Ramos (cell line): Measurements from ENCODE around the gene CD163L1.
"Not testable (repeated sequence)": the region's sequence is repeated elsewhere in the genome, so short reads cannot be mapped to it uniquely, and the experiment has no call there.

ENCODE experiments used
- in situ Hi-C: fragments of 300-500 bp; cut with MboI; formaldehyde crosslinking; loops from one replicate; pipeline ENCODE4 v1.14.3; 2022; ENCODE audit warnings: low sequenced_read_pairs; ENCODE audit not compliant: unreplicated experiment

CD163L1 gene

GRCh38 chr12:7444076-7444475, at the start of gene CD163L1:
Gene CD163L1, minus strand, starts transcription at chr12:7444153. Its CDS starts 26 bp downstream, at chr12:7444127.
- in situ Hi-C loops: no loop called here

GRCh38 chr12:7493006-7493405, 49.1 kb upstream of the CD163L1 start:
- in situ Hi-C loops: no loop called here

GRCh38 chr12:7486512-7486911, 42.6 kb upstream of the CD163L1 start:
- in situ Hi-C loops: no loop called here

- in situ Hi-C loops: no loop called here
These were observed 41.1 kb upstream of the CD163L1 start for GRCh38 chr12:7485095-7485494.

DNA sequence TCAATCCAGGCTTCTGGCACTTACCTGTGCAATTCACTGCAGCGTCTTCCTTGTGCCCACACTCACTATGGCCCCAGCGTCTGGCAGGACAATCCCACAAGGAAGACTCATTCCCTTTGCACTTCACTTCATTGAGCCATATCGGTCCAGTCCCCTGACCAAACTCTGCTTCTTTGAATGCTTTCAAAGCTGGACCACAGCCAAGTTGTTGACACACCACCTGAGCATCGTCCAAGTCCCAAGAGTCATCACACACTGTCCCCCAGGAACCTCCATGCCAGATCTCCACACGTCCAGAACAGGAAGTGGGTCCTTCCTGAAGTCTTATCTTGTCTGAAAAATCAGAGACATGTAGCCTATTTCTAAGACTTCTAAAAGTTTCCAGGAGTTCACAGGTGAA, 39.4 kb upstream of the CD163L1 start:
- in situ Hi-C loops: no loop called here

DNA sequence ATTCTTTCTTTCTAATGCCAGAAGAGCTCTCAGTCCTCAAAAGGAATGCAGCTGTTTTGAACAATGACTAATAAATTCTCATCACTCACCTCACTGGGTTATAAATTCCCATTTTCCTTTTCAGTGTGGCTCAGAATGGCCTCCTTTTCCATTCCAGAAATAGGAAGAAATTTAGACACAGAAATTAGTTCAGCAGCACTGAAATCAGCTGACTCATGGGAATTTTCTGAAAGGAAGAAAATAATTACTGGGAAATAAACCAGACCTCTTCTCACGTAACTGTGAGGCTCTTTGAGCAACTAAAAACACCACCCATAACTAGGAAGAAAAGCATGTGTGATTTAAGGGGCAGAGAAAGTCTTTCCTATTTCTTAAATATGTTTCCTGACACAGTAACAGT, 35.8 kb upstream of the CD163L1 start:
- in situ Hi-C loops: no loop called here

GRCh38 chr12:7472060-7472459, 28.1 kb upstream of the CD163L1 start:
- in situ Hi-C loops: no loop called here

DNA sequence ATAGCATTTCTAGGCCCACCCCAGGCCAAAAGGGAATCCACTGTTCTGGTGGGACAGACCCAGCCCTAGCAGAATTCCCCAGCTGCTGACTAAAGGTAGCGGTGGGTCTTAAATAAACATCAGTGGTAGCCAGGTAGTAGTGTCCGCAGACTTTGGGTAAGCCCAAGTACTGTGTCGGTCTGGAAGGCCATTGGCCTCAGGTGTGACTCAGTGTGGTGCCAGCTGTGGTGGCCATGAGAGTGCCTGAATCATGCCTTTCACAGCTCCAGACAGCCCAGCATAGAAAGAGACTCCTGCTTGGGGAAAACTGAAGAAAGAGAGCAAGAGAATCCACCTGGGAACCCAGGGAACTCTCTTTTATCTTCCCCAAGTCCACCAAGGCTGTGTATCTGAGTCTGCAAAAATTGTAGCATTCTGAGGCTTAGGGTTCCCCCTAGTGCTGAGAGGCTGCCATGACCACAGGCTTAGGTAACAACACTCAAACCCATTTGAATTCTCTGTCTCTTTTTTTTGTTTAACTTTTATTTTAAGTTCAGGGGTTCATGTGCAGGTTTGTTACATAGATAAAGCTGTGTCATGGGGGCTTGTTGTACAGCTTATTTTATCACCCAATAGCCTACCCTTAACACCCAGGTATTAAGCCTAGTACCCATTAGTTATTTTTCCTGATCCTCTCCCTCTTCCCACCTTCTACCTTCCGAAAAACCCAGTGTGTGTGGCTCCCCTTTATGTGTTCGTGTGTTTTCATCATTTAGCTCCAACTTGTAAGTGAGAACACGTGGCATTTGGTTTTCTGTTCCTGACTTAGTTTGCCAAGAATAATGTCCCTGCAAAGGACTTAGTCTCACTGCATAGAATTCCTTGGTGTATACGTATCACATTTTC, 16.7 kb upstream of the CD163L1 start:
- in situ Hi-C loops: no loop called here

DNA sequence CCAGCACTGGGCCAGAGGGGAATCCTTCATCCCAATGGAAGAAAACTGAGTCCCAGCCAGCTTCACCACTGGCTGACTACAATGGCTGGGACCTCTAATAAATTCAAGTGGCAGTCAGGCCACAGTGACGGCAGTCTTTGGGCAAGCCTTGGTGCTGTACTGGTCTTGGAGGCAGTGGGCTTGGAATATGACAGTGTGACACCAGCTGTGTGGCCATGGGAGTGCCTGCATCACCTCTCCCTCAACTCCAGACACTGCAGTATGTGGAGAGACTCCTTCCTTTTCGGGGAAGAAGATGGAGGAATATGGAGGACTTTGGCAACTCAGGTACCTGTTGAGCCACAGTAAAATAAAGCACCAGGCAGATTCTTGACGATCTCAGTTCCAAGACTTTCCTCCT, 16.0 kb upstream of the CD163L1 start:
- in situ Hi-C loops: no loop called here

DNA sequence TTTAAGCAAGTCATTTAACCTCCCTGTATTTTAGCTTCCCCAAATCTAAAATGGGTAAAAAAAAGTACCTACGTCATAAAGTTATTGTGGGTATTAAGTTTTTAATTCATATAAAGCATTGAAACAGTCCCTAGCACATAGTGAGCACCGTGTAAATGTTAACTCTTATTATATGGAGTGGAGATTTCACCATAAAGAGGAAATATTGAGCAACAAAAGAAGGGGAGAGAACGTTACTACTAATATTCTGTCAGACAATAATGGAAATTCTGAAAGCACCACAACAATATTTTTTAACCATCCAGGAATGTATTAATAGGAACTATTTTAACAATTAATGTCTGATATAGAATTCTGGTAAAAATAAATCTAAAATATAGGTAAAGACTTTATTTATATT, 7.8 kb upstream of the CD163L1 start:
- in situ Hi-C loops: no loop called here

- in situ Hi-C loops: no loop called here
These were observed 6.7 kb upstream of the CD163L1 start for GRCh38 chr12:7450667-7451066.

- in situ Hi-C loops: no loop called here
These were observed 4.1 kb upstream of the CD163L1 start for GRCh38 chr12:7448099-7448498.

GRCh38 chr12:7444537-7444936, 584 bp upstream of the CD163L1 start:
- in situ Hi-C loops: no loop called here

DNA sequence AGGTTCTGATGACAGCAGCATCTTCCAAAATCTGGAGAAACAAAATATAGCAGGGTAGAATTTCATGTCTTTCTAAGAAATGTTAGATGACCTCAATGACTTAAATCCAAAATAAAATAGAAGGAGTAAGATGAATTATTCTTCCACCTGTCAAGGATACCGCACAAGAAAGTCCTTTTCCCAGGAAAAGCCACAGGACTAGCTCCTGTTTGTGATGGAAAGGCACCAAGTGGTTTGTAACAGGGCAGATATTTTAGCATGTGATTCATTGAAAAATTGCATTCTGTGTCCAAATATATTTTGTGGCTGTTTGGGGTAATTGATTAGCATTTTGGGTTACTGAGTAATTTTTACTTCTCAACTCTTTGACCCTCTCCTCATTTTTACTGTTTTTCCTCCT, 2.7 kb downstream of the CD163L1 start:
- in situ Hi-C loops: no loop called here

DNA sequence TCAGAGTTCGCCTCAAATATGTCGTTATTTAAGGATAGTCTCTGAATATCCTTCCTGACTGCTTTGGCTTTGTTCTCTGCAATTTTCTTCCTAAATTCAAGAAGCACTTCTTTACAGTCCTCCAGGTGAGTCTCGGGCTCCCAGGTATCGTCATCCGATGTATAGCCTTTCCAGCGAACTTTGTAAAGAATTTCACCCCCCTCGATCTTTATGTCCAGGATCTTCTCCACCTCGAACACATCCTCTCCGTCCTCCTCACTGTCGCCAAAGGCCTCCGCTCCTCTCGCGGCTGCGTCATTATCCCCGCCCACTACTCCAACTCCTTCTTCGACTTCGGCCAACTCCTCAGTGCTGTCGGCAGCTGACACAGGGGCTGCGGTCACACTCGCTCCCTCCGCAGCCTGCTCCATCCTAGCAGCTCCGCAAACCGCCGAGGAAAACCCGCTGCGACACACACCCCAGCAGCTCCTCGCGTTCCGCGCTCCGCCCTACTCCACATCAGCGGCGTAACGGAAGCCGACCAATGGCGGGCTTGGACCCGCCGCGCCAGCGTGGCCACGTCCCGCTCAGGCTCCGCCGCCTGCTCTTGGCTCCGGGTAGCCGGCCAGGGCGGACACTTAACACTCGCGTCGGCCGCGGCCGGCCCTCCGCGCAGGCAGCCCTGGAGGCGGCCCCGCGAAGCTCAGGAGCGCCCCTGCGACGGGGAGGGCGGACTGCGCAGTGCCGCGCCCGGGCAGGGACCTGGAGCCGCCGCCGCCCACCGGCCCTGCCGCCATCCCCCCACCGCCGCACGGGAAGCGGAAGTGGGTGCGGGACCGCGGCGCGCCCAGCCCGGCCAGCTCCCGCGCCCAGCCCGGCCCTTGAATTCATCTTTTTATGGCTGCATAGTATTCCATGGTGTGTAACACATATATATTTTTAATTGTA, 4.1 kb downstream of the CD163L1 start:
- in situ Hi-C loops: no loop called here

- in situ Hi-C loops: not testable (repeated sequence)
These were observed 5.5 kb downstream of the CD163L1 start for GRCh38 chr12:7438291-7438995.

GRCh38 chr12:7437494-7437893, 6.5 kb downstream of the CD163L1 start:
- in situ Hi-C loops: not testable (repeated sequence)

DNA sequence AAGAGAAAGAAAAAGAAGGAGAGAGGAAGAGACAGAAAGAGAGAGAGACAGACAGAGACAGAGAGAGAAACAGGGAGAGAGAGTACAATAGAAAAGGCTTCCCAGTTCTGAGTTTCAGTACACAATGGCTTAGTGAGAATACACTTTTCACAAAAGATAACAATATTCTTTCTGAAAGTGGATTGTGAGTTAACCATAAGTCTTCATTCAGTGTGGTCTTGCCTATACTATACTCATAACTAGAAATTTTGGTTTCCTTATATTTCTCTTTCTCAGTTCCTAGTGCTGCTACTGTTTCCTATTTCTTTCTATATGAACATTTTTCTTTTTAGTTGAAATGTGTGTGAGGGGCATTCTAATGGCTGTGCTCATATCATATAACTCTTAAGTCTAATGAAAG, 9.3 kb downstream of the CD163L1 start:
- in situ Hi-C loops: no loop called here

DNA sequence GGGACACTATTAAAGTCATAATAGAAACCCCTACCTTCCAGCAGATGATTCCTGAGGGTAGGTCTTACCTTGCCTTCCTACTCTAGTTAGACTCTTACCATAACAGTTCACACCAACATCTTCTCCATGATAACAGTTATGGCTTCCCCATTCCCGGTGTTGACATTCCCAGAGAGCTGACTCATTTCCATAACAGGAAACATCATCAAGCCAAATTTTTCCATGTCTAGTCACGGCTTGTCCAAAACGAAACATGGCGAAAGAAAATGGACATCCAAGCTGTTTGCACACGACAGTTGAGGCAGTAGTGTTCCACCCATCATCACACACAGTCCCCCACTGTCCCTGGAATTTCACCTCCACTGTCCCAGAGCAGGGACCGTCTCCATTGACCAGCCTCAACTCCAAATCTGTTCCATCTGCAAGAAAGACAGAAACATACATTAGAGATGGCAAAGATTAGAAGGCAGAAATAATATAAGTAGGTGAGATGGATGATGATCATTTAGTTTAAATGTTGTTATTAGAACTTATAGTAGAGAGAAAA, 10.6 kb downstream of the CD163L1 start:
- in situ Hi-C loops: no loop called here

- in situ Hi-C loops: no loop called here
These were observed 11.8 kb downstream of the CD163L1 start for GRCh38 chr12:7431993-7432685.
